ENCODE results near the gene HAS3. TPM values are rescaled to one million over a fixed set of nuclear protein-coding genes. Genes with fewer than 3 reads are reported as not detected.
A peak's percentile ranks its signal among the peaks of the same experiment; 100 is the strongest.

Gene HAS3
- total RNA-seq, 1 experiment from 2014 or later = 100 TPM

- H3K79me1 ChIP-seq (ENCODE audit: insufficient read depth, low read depth, low read length, poor library complexity, severe bottlenecking) = no peaks in the 10 kb centered on the region
- no peak overlapping the region for H3T11ph ChIP-seq (ENCODE audit: low read length)
- H3K14ac ChIP-seq (ENCODE audit: insufficient read depth, low read length) = peak overlapping the region; percentile 51; the same call in 1 of the 2 replicates
- no peak overlapping the region for H4K8ac ChIP-seq (replicated peaks; ENCODE audit: insufficient read length, low read depth, low read length)
- no peak overlapping the region for H4K5ac ChIP-seq (ENCODE audit: insufficient read length, low read depth, low read length)
- Mint-ChIP-seq H3K27ac (peak overlapping the region in 2 of 3 experiments; percentile 38 to 62; a peak in 3 of 7 replicates), H3K36me3 (ENCODE audit: insufficient read depth in 1 of 3, low read depth in 3 of 3) (peaks cover 0 to 5% (median 4%) of the 10 kb centered on the region in 3 experiments; a peak in 4 of 7 replicates), H3K27me3 (ENCODE audit: low read depth) (peaks cover 2% of the 10 kb centered on the region; the same call in 1 of the 2 replicates), H3K4me3 (no peak overlapping the region; a peak in 1 of 5 replicates), H3K9me3 (no peaks in the 10 kb centered on the region), H3K4me1 (peaks cover 27 to 28% of the 10 kb centered on the region in 2 experiments)
- H4K20me1 ChIP-seq (ENCODE audit: control insufficient read depth, insufficient read depth, insufficient read length) = no peaks in the 10 kb centered on the region
- H3K18ac ChIP-seq (ENCODE audit: insufficient read length, low read depth, low read length) = peak overlapping the region; percentile 64
- TF ChIP-seq CTCF (conservative IDR thresholded peaks at IDR 0.05) = peak; percentile 65
- WGBS (ENCODE audit: extremely low coverage, insufficient read length, low lambda C conversion rate) = no CpG with 5 or more reads among the region's 16 CpGs
- no peak overlapping the region for H3K56ac ChIP-seq (ENCODE audit: insufficient read length, low read depth, low read length)
- no peaks in the 10 kb centered on the region for H3K23me2 ChIP-seq (ENCODE audit: insufficient read length, low read depth, low read length, poor library complexity, severe bottlenecking)
- H4K91ac ChIP-seq (ENCODE audit: insufficient read length, low read depth, low read length) = no peak overlapping the region
- H2BK120ac ChIP-seq (ENCODE audit: low read depth, low read length, poor library complexity, severe bottlenecking) = no peak overlapping the region
- H2BK20ac ChIP-seq (ENCODE audit: low read depth, low read length, poor library complexity, severe bottlenecking) = no peak overlapping the region
- H3K9ac ChIP-seq (ENCODE audit: extremely low read depth, insufficient read length, low read length) = no peak overlapping the region
- peak; percentile 60 for DNase-seq
- no peak overlapping the region for H3K4me2 ChIP-seq (ENCODE audit: insufficient read depth, insufficient read length, low read length)
- no peaks in the 10 kb centered on the region for H3K27me3 ChIP-seq (ENCODE audit: insufficient read depth, low read length)
- H3K9me3 ChIP-seq (ENCODE audit: control insufficient read depth, low read depth, low read length) = no peaks in the 10 kb centered on the region
- no peak overlapping the region for H2BK5ac ChIP-seq (ENCODE audit: insufficient read length, low read length)
- H2BK12ac ChIP-seq (ENCODE audit: insufficient read length, low read depth, low read length) = no peak overlapping the region
- H2AK5ac ChIP-seq (ENCODE audit: insufficient read length, low read length) = no peak overlapping the region
- H3K4me1 ChIP-seq (ENCODE audit: insufficient read depth, low read length) = peaks cover 6% of the 10 kb centered on the region; the same call in 1 of the 2 replicates
- H3K23ac ChIP-seq (ENCODE audit: insufficient read length, low read depth, low read length) = no peak overlapping the region
- no peaks in the 10 kb centered on the region for H3K79me2 ChIP-seq (ENCODE audit: insufficient read depth, low read length)
- H2AFZ ChIP-seq (ENCODE audit: low read length) = no peak overlapping the region
- no peak overlapping the region for H3K4ac ChIP-seq (ENCODE audit: low read depth, low read length)
- no peak overlapping the region for H3K27ac ChIP-seq (ENCODE audit: insufficient read length, low read depth, low read length)
- H2BK15ac ChIP-seq (ENCODE audit: low read depth, low read length) = no peak overlapping the region
Measured at GRCh38 chr16:69083306-69083941, 22.0 kb upstream of the HAS3 start.

Measured in H9 (cell line).